HT1080 (cell line): ENCODE results near the gene EEF1A2. TPM values are rescaled to one million over a fixed set of nuclear protein-coding genes. Genes with fewer than 3 reads are reported as not detected.
"Not testable (repeated sequence)": the region's sequence is repeated elsewhere in the genome, so short reads cannot be mapped to it uniquely, and the experiment has no call there.

Experiments used
- DNase-seq: peaks from one replicate; pipeline ENCODE4 v3.0.0-alpha.2; 2015; ENCODE audit warnings: low read depth
- total RNA-seq: library from RNA; depleted of rRNA; stranded (reverse); fragments of >200 nt; shearing (Covaris generic); gene quantifications from 2 replicates; pipeline ENCODE4 v1.2.3, GENCODE V29; 2014

Gene EEF1A2
- total RNA-seq, 1 experiment from 2014 or later = 276 TPM

GRCh38 chr20:63488315-63489251 lies 10.3 kb downstream of the EEF1A2 start:
- DNase-seq = no peak

- DNase-seq = no peak
These were observed 11.1 kb downstream of the EEF1A2 start for GRCh38 chr20:63487781-63488241.

GRCh38 chr20:63487116-63487764 lies 11.6 kb downstream of the EEF1A2 start:
- DNase-seq = no peak

- no peak for DNase-seq
These were observed 12.5 kb downstream of the EEF1A2 start for GRCh38 chr20:63486300-63486855.

GRCh38 chr20:63484651-63485403 lies 14.1 kb downstream of the EEF1A2 start:
- no peak for DNase-seq

GRCh38 chr20:63484236-63484635 lies 14.6 kb downstream of the EEF1A2 start:
- no peak for DNase-seq

- no peak for DNase-seq
These were observed 15.0 kb downstream of the EEF1A2 start for GRCh38 chr20:63483834-63484233.

GRCh38 chr20:63482021-63482587 lies 16.8 kb downstream of the EEF1A2 start:
- no peak for DNase-seq

- DNase-seq = no peak
These were observed 17.4 kb downstream of the EEF1A2 start for GRCh38 chr20:63481503-63481902.

GRCh38 chr20:63479695-63480419 lies 19.0 kb downstream of the EEF1A2 start:
- DNase-seq = not testable (repeated sequence)

- DNase-seq = no peak
These were observed 20.3 kb downstream of the EEF1A2 start for GRCh38 chr20:63478346-63479302.

- no peak for DNase-seq
These were observed 20.9 kb downstream of the EEF1A2 start for GRCh38 chr20:63477944-63478343.

- no peak for DNase-seq
These were observed 21.7 kb downstream of the EEF1A2 start for GRCh38 chr20:63477061-63477616.

GRCh38 chr20:63475209-63475608 lies 23.7 kb downstream of the EEF1A2 start:
- peak; percentile 30 for DNase-seq

GRCh38 chr20:63473555-63474449 lies 25.1 kb downstream of the EEF1A2 start:
- no peak for DNase-seq

GRCh38 chr20:63472862-63473390 lies 26.0 kb downstream of the EEF1A2 start:
- no peak for DNase-seq
